AG10803 (cell line): ENCODE measurements around the gene GRID2.
A peak's percentile ranks its signal among the peaks of the same experiment; 100 is the strongest.
"Not testable (repeated sequence)": the region's sequence is repeated elsewhere in the genome, so short reads cannot be mapped to it uniquely, and the experiment has no call there.

Experiments
- DNase-seq: peaks from one replicate; pipeline ENCODE4 v3.0.0; 2010; ENCODE audit warnings: low read depth
- H3K4me3 ChIP-seq: 2 replicates; pipeline ENCODE4 v1.5.1; 2011; ENCODE audit warnings: mild to moderate bottlenecking, low read length, control low read depth
- CTCF ChIP-seq: conservative IDR thresholded peaks from 2 replicates; pipeline ENCODE4 v1.5.1; 2011; ENCODE audit warnings: mild to moderate bottlenecking, low read length, control low read depth, inconsistent platforms

Gene GRID2

DNA sequence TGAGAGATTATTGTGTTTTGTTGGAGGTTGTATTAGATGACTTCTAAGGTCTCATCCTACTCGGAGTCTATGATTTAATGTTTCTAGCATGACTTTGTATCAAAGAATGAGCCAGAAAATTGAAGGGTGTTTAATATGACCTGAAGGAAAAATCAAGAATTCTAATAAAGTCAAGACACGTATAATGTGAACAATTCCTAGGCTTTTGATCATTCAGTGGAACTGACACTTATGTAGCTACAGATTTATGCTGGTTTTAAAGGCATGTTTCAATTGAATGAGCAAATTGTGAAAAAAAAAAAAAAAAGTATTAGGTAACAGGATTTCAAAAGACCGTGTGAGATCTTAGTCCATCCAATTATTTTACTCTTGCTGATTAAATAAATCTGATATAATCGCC is 64.9 kb downstream of the GRID2 start:
- DNase-seq: no peak
- TF ChIP-seq CTCF: no peak
- no peak overlapping the region for H3K4me3 ChIP-seq

DNA sequence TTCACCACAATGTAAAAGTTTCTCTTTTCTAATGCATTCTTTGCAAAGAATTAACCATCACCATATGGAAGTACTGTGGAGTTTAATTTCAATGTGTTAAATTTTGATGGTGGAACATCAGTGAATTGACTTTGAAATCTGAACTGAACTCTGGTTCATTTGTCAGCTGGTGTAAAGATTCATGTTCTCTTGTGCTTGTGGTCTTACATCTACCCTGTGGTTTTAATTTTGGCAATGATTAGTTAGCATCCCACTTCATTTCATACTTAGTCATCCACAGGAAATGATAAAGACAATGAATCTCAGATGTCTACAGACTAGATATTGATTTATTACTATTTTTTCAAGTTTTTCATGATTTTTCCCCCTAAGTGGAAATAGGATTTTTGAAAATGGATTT is 77.8 kb downstream of the GRID2 start:
- no peak for DNase-seq
- H3K4me3 ChIP-seq: no peak overlapping the region
- TF ChIP-seq CTCF: no peak

DNA sequence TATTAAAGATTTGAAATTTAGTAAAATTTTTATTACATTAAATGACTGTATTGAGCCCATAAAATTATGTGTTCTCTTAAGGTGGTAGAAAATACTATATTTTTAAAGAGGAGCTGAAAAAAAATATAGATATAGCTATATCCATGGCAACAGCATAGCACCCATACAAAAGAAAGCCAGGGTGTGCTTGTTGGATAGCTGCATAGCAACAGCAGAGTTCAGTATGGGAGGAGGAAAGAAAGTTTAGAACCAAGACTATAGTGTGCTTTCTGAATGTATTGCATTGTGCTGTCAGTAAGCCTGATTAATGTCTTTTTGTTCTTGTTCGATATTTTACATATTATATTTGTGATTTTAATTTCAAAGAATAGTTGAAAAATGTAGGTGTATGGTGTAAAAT is 78.4 kb downstream of the GRID2 start:
- no peak for DNase-seq
- TF ChIP-seq CTCF: no peak
- H3K4me3 ChIP-seq: no peak overlapping the region

- H3K4me3 ChIP-seq: no peak overlapping the region
- TF ChIP-seq CTCF: peak; percentile 49
- peak; percentile 11 for DNase-seq
These were observed 83.8 kb downstream of the GRID2 start for GRCh38 chr4:92387459-92388069.

GRCh38 chr4:92399032-92399431 is 95.3 kb downstream of the GRID2 start:
- TF ChIP-seq CTCF: no peak
- H3K4me3 ChIP-seq: no peak overlapping the region
- no peak for DNase-seq

- DNase-seq, H3K4me3 ChIP-seq: not testable (repeated sequence)
These were observed 99.8 kb downstream of the GRID2 start for GRCh38 chr4:92403525-92403924.

- no peak for TF ChIP-seq CTCF
- DNase-seq: no peak
- no peak overlapping the region for H3K4me3 ChIP-seq
These were observed 102.7 kb downstream of the GRID2 start for GRCh38 chr4:92406488-92406887.

DNA sequence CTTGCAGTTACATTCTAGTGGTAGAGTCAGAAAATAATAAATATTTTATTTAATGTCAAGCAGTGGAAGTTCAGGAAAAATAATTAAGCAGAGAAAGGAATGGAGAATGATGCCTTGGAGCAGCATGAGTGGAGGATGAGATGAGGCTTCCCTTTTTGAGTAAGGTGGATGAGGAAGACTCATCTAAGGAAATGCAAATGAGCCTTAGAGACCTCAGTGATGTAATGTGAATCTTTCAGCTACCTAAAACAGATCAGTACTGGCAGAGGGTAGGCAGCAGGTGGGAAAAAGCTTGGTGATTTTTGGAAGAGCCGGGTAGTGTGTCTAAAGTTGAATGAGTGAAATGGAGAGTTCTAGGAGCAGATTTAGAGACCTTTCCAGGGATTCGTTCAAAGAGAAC is 118.2 kb downstream of the GRID2 start:
- no peak overlapping the region for H3K4me3 ChIP-seq
- no peak for DNase-seq
- no peak for TF ChIP-seq CTCF
